Ishikawa (cell line): ENCODE measurements around the gene ZBTB16.

Source experiments
- CEBPB ChIP-seq: IDR thresholded peaks from 2 replicates; pipeline ENCODE4 v1.6.1; 2012
- CREB1 ChIP-seq: IDR thresholded peaks from 2 replicates; pipeline ENCODE4 v1.6.1; 2012; ENCODE audit warnings: low read depth
- EP300 ChIP-seq: IDR thresholded peaks from 2 replicates; pipeline ENCODE4 v1.6.1; 2012; ENCODE audit warnings: borderline replicate concordance
- FOXM1 ChIP-seq: IDR thresholded peaks from 2 replicates; pipeline ENCODE4 v1.6.1; 2012; ENCODE audit warnings: low read depth, borderline replicate concordance
- NFIC ChIP-seq: IDR thresholded peaks from 2 replicates; pipeline ENCODE4 v1.6.1; 2012
- RAD21 ChIP-seq: IDR thresholded peaks from 2 replicates; pipeline ENCODE4 v1.6.1; 2012; ENCODE audit warnings: low read depth
- TAF1 ChIP-seq: IDR thresholded peaks from 2 replicates; pipeline ENCODE4 v1.6.1; 2012; ENCODE audit warnings: low read depth, mild to moderate bottlenecking
- TCF12 ChIP-seq: IDR thresholded peaks from 2 replicates; pipeline ENCODE4 v1.6.1; 2012; ENCODE audit warnings: low read depth
- TEAD4 ChIP-seq: IDR thresholded peaks from 2 replicates; pipeline ENCODE4 v1.6.1; 2012
- YY1 ChIP-seq: IDR thresholded peaks from 2 replicates; pipeline ENCODE4 v1.6.1; 2012; ENCODE audit warnings: low read depth
- ZBTB7A ChIP-seq: IDR thresholded peaks from 2 replicates; pipeline ENCODE4 v1.6.1; 2012; ENCODE audit warnings: low read depth
- TF ChIP-seq, protein P1 (sequence below): IDR thresholded peaks from 2 replicates; pipeline ENCODE4 v1.6.1; 2012
- TF ChIP-seq, protein P2 (sequence below): IDR thresholded peaks from 2 replicates; pipeline ENCODE4 v1.6.1; 2012; ENCODE audit warnings: low read depth, mild to moderate bottlenecking
- TF ChIP-seq, protein P3 (sequence below): IDR thresholded peaks from 2 replicates; pipeline ENCODE4 v1.6.1; 2012

DNA sequence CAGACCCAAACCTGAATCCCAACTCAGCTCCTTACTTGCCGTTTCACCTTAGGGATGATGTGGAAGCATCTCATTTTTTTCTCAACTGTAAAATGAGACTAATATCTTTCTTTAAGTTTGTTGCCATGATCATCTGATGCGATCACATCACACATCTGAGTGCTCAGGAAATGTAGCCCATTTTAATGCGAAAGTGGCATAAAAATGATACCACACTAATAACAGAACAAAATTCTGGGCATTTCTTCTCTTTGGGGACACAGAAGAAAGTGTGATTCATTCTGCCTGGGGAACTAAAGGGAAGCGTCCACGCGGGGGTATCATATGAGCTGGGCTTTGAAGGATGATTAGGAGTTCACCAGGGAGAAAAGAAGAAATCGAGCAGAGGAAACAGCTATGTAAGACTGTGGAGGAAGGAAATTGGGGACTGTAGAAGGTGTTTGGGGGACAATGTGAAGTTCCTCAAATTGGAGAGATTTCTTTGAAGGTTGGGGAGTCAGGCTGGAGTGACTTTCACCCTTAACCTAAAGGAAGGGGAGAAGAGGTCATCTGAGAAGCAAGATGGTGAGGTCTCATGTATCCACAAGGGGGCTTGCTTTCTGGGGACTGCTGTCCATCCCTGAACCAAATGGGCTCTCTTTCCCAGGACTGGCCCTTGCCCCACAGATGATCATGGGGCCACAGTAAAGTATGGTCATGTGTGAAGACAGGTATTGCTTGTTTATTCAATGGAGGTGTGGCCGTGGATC, 187.0 kb downstream of the ZBTB16 start:
- TF ChIP-seq RAD21 (no peak), CREB1 (no peak), EP300 (no peak), TAF1 (no peak), TEAD4 (no peak), TCF12 (no peak), CEBPB (no peak), ZBTB7A (no peak), YY1 (no peak), NFIC (no peak), FOXM1 (no peak)
- TF ChIP-seq, protein P1, sequence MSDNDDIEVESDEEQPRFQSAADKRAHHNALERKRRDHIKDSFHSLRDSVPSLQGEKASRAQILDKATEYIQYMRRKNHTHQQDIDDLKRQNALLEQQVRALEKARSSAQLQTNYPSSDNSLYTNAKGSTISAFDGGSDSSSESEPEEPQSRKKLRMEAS, result no peak
- TF ChIP-seq, protein P2, sequence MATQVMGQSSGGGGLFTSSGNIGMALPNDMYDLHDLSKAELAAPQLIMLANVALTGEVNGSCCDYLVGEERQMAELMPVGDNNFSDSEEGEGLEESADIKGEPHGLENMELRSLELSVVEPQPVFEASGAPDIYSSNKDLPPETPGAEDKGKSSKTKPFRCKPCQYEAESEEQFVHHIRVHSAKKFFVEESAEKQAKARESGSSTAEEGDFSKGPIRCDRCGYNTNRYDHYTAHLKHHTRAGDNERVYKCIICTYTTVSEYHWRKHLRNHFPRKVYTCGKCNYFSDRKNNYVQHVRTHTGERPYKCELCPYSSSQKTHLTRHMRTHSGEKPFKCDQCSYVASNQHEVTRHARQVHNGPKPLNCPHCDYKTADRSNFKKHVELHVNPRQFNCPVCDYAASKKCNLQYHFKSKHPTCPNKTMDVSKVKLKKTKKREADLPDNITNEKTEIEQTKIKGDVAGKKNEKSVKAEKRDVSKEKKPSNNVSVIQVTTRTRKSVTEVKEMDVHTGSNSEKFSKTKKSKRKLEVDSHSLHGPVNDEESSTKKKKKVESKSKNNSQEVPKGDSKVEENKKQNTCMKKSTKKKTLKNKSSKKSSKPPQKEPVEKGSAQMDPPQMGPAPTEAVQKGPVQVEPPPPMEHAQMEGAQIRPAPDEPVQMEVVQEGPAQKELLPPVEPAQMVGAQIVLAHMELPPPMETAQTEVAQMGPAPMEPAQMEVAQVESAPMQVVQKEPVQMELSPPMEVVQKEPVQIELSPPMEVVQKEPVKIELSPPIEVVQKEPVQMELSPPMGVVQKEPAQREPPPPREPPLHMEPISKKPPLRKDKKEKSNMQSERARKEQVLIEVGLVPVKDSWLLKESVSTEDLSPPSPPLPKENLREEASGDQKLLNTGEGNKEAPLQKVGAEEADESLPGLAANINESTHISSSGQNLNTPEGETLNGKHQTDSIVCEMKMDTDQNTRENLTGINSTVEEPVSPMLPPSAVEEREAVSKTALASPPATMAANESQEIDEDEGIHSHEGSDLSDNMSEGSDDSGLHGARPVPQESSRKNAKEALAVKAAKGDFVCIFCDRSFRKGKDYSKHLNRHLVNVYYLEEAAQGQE, result no peak
- TF ChIP-seq, protein P3, sequence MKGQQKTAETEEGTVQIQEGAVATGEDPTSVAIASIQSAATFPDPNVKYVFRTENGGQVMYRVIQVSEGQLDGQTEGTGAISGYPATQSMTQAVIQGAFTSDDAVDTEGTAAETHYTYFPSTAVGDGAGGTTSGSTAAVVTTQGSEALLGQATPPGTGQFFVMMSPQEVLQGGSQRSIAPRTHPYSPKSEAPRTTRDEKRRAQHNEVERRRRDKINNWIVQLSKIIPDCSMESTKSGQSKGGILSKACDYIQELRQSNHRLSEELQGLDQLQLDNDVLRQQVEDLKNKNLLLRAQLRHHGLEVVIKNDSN, result no peak
